Measurements from ENCODE around the gene CT55. TPM values are rescaled to one million over a fixed set of nuclear protein-coding genes. Genes with fewer than 3 reads are reported as not detected.
A peak's percentile ranks its signal among the peaks of the same experiment; 100 is the strongest.
"Not testable (repeated sequence)": the region's sequence is repeated elsewhere in the genome, so short reads cannot be mapped to it uniquely, and the experiment has no call there.

Gene CT55
- 0.25 TPM in 1 of 2 replicates, not detected in the other for total RNA-seq (2014; rRNA removed; shearing (Covaris generic))

DNA sequence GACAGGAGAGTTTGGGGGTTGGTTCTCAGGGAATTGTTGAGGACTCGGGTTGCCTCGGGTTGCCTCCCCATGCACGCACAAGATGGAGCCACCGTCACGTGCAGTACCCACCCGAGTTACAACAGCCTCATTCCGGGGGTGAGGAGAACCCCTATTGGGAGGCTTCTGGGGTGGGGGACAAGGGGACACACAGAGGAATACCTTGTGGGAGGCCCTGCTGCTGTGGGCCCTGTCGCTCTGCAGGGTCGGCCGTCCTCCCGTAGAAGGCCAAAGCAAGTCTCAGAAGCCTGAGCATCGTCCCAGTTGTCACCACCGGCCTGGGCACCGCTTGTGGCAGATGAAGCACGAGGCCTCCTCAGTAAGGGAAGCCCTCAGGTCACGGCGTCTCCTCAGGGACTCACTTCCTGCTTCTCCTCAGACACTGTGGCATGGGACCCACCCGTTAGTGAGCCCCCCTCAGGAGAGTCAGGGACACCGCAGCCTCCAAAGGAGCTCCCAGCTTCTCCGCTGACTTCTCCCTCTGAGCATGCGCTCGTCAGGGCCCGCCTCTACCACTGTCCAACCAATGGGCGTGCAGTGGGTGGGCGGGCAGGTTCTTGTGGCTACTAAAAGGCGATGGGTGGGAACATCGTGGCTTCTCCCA is at the start of gene CT55:
Gene CT55, minus strand, starts transcription at position 522 of the 643 bp plus-strand sequence. Its CDS starts 227 bp downstream, at position 295.
- no peak for DNase-seq (ENCODE audit: low read depth)

DNA sequence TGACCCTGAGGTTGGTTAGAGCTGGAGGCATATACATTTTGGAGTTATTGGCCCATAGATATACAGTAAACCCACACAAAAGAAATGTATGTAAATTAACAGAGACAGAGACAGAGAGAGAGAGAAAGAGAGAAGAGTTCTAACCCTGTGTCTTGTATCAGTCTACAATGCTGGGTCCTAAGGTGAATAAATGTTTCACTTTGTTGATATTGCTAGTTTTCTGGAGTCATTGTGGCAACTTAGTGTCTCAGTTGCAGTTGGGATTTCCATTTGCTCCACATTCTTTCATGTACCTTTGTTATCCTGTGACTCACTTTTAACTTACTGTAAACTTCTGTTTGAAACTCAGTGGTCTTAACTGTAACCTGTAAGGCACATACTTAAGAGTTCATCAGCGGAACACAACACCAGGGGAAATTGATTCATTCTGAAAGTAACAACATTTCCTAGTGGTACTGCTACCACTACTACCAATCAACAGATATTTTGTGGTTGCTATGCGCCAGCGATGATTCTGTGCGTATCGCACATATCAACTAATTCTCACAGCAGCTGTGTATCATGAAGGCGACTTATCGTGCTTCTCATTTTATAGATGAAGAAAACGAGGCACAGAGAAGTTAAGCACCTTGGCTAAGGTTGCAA is 42.1 kb upstream of the CT55 start:
- DNase-seq (ENCODE audit: low read depth), result no peak

GRCh38 chrX:135206427-135206826 is 35.2 kb upstream of the CT55 start:
- DNase-seq (ENCODE audit: low read depth), result peak; percentile 18

GRCh38 chrX:135200297-135200696 is 29.1 kb upstream of the CT55 start:
- no peak for DNase-seq (ENCODE audit: low read depth)

GRCh38 chrX:135194684-135195083 is 23.5 kb upstream of the CT55 start:
- DNase-seq (ENCODE audit: low read depth), result no peak

GRCh38 chrX:135193740-135194139 is 22.5 kb upstream of the CT55 start:
- no peak for DNase-seq (ENCODE audit: low read depth)

GRCh38 chrX:135191838-135192237 is 20.6 kb upstream of the CT55 start:
- DNase-seq (ENCODE audit: low read depth), result no peak

GRCh38 chrX:135185795-135186443 is 14.7 kb upstream of the CT55 start:
- peak; percentile 62 for DNase-seq (ENCODE audit: low read depth)

DNA sequence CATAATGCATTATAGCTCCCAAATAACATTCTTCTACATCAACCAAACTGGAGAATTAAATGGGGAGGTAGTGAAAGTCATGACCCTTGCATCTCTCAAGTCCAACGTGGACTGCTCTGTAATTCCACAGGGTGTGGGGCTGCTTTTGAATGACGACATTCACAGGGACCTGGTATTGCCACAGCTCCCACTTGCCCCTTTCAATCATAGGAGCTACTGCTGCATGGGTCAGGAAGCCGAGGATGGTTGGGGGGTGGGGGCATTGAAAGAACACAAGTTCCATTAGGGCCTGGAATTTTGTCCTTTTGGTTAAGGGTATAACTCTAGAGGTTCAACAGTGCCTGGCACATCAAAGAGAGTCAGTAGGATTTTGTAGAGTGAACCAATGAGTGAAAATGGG is 7.4 kb upstream of the CT55 start:
- DNase-seq (ENCODE audit: low read depth), result no peak

DNA sequence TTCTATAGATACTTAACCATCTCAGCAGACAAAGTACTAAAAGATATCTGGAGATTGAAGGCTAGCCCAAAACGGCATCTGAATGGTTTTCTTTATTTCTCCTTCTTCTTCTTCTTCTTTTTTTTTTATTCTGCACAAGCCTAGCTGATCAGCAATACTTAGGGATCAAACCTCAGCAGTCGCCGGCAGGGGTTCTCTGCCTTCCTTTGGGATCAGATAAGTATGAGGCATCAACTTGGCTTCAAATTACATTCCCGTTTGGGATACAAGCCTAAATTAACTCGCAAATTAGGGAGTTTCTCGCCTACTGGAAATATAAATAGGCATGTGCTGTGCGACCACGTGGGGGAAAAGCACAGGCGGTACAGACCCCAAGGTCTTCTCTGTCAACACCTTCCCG is 730 bp downstream of the CT55 start:
- no peak for DNase-seq (ENCODE audit: low read depth)

DNA sequence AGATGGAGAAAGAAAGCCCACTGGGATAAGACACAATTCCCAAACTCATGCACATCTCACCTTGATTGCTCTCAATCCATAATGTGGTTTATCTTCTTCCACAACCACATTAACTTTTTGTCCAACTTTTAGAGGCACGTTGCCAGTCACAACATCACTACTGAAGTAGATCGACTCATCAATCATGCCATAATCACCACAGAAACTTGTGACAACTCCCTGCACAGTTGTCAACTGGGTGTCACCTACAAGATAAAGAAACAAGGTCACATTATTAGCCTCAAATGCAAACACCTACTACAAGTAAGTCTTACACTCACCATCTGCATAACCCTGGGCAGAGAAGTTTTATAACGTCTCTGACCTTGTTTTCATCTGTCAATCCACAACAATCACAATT is 1.7 kb downstream of the CT55 start:
- DNase-seq (ENCODE audit: low read depth), result not testable (repeated sequence)

GRCh38 chrX:135168486-135168885 is 2.7 kb downstream of the CT55 start:
- DNase-seq (ENCODE audit: low read depth), result no peak

GRCh38 chrX:135154688-135155087 is 16.5 kb downstream of the CT55 start:
- not testable (repeated sequence) for DNase-seq (ENCODE audit: low read depth)

- not testable (repeated sequence) for DNase-seq (ENCODE audit: low read depth)
Observed at GRCh38 chrX:135126145-135126544, 45.1 kb downstream of the CT55 start.

GRCh38 chrX:135120056-135120576 is 51.1 kb downstream of the CT55 start, which contains the start of gene ETDB:
Gene ETDB, minus strand, starts transcription at chrX:135120526. Its CDS starts 1,265 bp downstream, at chrX:135119261.
- not testable (repeated sequence) for DNase-seq (ENCODE audit: low read depth)

- not testable (repeated sequence) for DNase-seq (ENCODE audit: low read depth)
Observed at GRCh38 chrX:135116064-135116463, 55.1 kb downstream of the CT55 start.

GRCh38 chrX:135114392-135114791 is 56.8 kb downstream of the CT55 start:
- DNase-seq (ENCODE audit: low read depth), result no peak

- DNase-seq (ENCODE audit: low read depth), result no peak
Observed at GRCh38 chrX:135112743-135113142, 58.5 kb downstream of the CT55 start.

GRCh38 chrX:135112096-135112729 is 59.0 kb downstream of the CT55 start:
- peak; percentile 43 for DNase-seq (ENCODE audit: low read depth)

- no peak for DNase-seq (ENCODE audit: low read depth)
Observed at GRCh38 chrX:135109554-135109953, 61.6 kb downstream of the CT55 start.
